Body of pancreas (tissue), 4 donors: ENCODE results near the gene CCL2. TPM values are rescaled to one million over a fixed set of nuclear protein-coding genes. Genes with fewer than 3 reads are reported as not detected.

ENCODE experiments used
- ATAC-seq: fragments of 150-250 bp; one replicate; pipeline ENCODE4 v1.9.1; 2016
- DNase-seq, 4 donors: peaks; one replicate each; pipeline ENCODE4 v3.0.0-alpha.2; 2019
- H3K27ac ChIP-seq, 4 donors: fragments of 200-600 bp; sonication (generic); 1 replicate in 3 of 4; 2 replicates in 1 of 4; pipeline versions ENCODE4 v1.5.1 to v1.6.1; 2016 to 2019; ENCODE audit warnings: mild to moderate bottlenecking in 1 of 4, mixed read lengths in 1 of 4, moderate library complexity in 1 of 4
- H3K27me3 ChIP-seq, 2 donors: fragments of 200-600 bp; sonication (generic); one replicate each; pipeline ENCODE4 v1.6.0; 2016; ENCODE audit warnings: mild to moderate bottlenecking in 1 of 2
- H3K36me3 ChIP-seq, 2 donors: fragments of 200-600 bp; sonication (generic); replicated peaks in 1 of 2; 2 replicates each; pipeline ENCODE4 v1.5.1; 2016; ENCODE audit warnings: low read depth in 2 of 2; ENCODE audit not compliant: insufficient read depth in 1 of 2
- H3K4me1 ChIP-seq: fragments of 200-600 bp; sonication (generic); one replicate; pipeline ENCODE4 v1.6.0; 2016
- H3K4me3 ChIP-seq, 2 donors: fragments of 200-600 bp; sonication (generic); 1 replicate in 1 of 2; 2 replicates in 1 of 2; pipeline ENCODE4 v1.5.1; 2016 to 2019
- H3K9me3 ChIP-seq, 3 donors: fragments of 200-600 bp; sonication (generic); 1 replicate in 2 of 3; 2 replicates in 1 of 3; pipeline ENCODE4 v1.5.1; 2016
- CTCF ChIP-seq, 7 experiments: fragments of 450-650 bp in 4 of 7; fragments of 200-600 bp in 3 of 7; sonication (generic) in 3 of 7; IDR thresholded peaks; one replicate each; pipeline ENCODE4 v1.5.1; 2016 to 2019; ENCODE audit warnings: antibody characterized with exemption in 7 of 7
- POLR2A ChIP-seq, 3 donors: fragments of 450-650 bp; IDR thresholded peaks; one replicate each; pipeline ENCODE4 v1.6.1; 2016; ENCODE audit warnings: antibody characterized with exemption in 3 of 3, mild to moderate bottlenecking in 2 of 3
- WGBS, 2 donors: methylation state at CpG; one replicate each; pipeline ENCODE4 v1.1.5; 2017; 5-methylcytosine and 5-hydroxymethylcytosine counted together
- intact Hi-C: fragments of 100-400 bp; cut with DNase I; formaldehyde crosslinking; loops from one replicate; pipeline ENCODE4 v1.15.1; 2023
- total RNA-seq, 2 donors: library from RNA; depleted of rRNA; stranded (reverse); fragments of >200 nt; gene quantifications; one replicate each; pipeline ENCODE4 v1.1.0, GENCODE V29; 2016

Gene CCL2
- total RNA-seq, 2 donors from 2014 or later, result 34.0 to 49.8 TPM

DNA sequence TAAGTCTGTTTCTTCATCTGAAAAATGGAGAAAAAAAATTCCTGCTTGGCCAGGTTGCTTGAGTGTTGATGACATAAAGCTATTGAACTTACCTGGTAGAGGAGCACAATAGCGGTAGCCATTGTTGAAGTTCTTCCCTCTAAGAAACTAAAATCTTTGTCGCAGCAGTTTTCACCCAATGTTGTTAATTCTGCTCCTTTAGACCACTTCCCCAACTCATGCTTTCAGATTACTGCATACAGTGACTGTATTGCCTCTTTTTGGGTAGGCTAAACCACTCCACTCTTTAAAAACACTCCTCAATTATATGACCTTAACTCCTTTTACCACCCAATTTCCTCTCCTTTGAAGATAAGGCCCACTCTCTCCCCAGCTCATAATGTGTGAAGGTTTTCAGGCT, 35.7 kb upstream of the CCL2 start:
- Histone ChIP-seq H3K36me3 (no peaks in the 10 kb centered on the region), H3K9me3 (no peaks in the 10 kb centered on the region), H3K27me3 (no peaks in the 10 kb centered on the region), H3K4me3 (no peak overlapping the region), H3K27ac (no peak overlapping the region), H3K4me1 (no peaks in the 10 kb centered on the region)
- ATAC-seq (no peak), DNase-seq (no peak)
- intact Hi-C loops, result no loop called here
- TF ChIP-seq POLR2A (IDR thresholded peaks at IDR 0.05), result no peak
- no peak for TF ChIP-seq CTCF (IDR thresholded peaks at IDR 0.05)
- 74 to 86% methylated on average over 2 of the region's 2 CpGs for WGBS, 2 donors

DNA sequence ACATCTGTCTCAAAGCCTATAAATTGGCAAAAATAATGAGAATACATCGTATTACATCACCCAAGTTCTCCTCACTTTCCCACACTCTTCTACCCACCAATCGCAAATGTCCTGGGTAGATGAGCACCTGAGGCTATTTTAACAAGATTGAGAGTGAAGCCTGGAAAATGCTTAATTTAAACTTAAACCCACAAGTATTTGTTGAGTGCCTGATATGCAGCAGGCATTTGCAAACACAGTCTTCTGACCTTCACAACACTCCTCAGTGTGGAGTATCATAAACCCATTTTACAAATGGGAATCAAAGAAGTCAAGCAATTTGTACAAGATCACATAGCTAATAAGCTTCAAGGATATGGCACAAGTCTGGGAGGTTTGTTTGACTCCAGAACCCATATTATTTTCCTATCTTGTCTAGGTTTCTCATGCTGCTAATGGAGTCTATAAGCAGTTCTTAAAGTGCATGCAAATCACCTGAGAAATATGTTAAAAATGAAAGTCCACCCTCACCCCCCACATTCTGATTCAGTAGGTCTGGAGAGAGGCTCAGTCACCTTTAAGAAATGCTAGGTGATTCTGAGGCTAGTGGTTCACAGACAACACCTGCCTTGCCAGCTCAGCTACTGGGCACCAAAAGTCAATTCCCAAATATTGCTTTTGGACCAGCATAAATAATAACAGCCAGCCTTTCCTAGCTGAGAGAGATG, 34.9 kb upstream of the CCL2 start:
- intact Hi-C loops, result no loop called here
- Histone ChIP-seq H3K4me3 (no peak overlapping the region), H3K4me1 (no peaks in the 10 kb centered on the region), H3K27ac (no peak overlapping the region), H3K27me3 (no peaks in the 10 kb centered on the region), H3K36me3 (no peaks in the 10 kb centered on the region), H3K9me3 (no peaks in the 10 kb centered on the region)
- no peak for TF ChIP-seq CTCF (IDR thresholded peaks at IDR 0.05)
- no peak for TF ChIP-seq POLR2A (IDR thresholded peaks at IDR 0.05)
- ATAC-seq (no peak), DNase-seq (no peak)
- 69 to 77% methylated on average over 2 of the region's 2 CpGs for WGBS, 2 donors

DNA sequence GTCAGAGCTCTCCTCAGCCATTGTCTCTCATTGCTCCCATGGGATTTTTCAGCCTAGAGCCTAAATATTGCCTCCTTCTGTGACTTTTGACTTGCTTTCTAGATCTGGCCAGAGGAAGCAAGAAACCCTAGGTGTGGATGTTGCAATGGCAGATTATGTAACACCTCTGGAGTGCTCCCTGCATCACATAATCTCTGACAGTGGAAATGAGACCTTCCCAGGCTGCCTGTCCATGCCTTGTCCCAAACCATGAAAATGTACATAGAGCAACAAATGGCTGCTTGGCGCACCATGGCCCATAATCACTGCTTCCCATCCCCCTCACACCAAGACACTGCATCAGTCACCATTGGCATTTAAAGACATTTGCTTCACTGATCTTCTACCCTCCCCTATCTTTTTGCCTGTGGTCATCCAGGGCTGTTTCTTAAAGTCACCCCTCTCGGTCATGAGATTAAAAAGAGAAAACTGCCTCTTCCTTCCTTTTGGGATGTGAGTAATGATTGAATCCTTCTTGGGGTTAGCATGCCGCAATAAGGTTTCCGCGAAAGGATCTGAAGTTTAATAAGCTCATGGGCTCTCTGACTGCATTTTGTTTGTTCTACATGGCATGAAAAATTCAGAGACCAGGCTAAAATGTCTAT, 34.2 kb upstream of the CCL2 start:
- ATAC-seq, result no peak
- 68 to 80% methylated on average over 5 of the region's 5 CpGs for WGBS, 2 donors
- TF ChIP-seq CTCF (IDR thresholded peaks at IDR 0.05) (no peak), POLR2A (IDR thresholded peaks at IDR 0.05) (no peak)

DNA sequence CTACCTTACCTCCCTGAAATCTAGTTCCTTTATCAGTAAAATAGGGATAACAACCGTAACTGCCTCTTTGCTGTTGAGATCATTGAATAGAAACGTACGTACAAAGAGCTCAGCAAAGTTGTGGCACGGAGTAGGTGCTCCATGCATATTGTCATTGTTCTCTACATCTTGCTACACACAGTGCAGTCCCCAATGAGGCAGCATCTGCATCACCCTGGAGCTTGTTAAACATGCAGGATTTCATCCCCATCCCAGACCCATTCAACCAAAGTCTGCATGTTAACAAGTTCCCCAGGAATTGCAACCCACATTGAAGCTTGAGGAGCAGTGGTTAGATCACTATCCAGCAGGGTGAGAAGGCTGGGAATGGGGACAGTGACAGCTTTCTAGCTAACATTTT, 33.7 kb upstream of the CCL2 start:
- H3K4me3 ChIP-seq, result no peak overlapping the region
- TF ChIP-seq POLR2A (IDR thresholded peaks at IDR 0.05) (no peak), CTCF (IDR thresholded peaks at IDR 0.05) (no peak)

More for the DNA sequence above, 34.2 kb upstream of the CCL2 start:
- Histone ChIP-seq H3K4me1 (no peaks in the 10 kb centered on the region), H3K9me3 (no peaks in the 10 kb centered on the region), H3K27me3 (no peaks in the 10 kb centered on the region), H3K4me3 (no peak overlapping the region), H3K27ac (no peak overlapping the region), H3K36me3 (no peaks in the 10 kb centered on the region)
- intact Hi-C loops, result no loop called here
- no peak for DNase-seq

More for the DNA sequence above, 33.7 kb upstream of the CCL2 start:
- WGBS, 2 donors, result 52 to 54% methylated on average over 4 of the region's 4 CpGs
- DNase-seq (no peak), ATAC-seq (no peak)
- intact Hi-C loops, result no loop called here
- Histone ChIP-seq H3K9me3 (no peaks in the 10 kb centered on the region), H3K36me3 (no peaks in the 10 kb centered on the region), H3K27ac (no peak overlapping the region), H3K4me1 (no peaks in the 10 kb centered on the region), H3K27me3 (no peaks in the 10 kb centered on the region)
